GM19324 (cell line): ENCODE data around the gene ACER1.

Source experiments
- ATAC-seq: cut with Tn5 transposase; IDR thresholded peaks from one replicate; pipeline ENCODE4 v1.9.1; 2021; ENCODE audit warnings: mild to moderate bottlenecking, moderate library complexity; ENCODE audit not compliant: unreplicated experiment, low FRiP score

Gene ACER1

DNA sequence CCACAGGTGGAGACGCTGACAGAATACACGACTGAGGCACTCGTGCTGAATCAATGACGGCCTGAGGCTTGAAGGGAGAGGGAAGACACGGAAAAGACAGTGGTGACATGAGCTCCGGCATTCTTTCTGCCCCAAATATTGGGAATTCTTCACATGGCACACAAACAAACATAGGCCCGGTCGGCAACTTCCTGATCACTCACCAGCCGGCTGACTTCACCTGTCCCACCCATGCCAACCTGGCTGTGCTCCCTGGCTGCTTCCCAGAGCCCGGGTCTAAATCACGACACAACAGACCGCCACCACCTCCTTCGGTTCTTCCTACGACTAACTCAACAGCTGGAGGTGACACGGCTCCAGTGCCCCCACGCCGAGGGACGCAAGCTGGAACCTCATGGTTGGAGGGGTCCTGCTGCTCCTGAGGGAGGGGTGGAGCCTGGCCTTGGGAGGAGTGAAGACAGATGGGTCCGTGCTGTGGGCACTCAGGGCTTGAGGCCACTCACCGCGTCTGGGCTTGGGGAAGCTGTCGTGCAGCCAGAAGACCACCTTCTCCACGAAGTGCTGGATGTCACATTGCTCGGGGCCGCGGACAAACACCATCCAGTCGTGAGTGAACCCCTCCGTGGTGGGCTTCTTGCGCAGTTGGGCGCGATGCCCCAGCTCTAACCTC is 63.2 kb downstream of the ACER1 start:
- ATAC-seq, result no peak

DNA sequence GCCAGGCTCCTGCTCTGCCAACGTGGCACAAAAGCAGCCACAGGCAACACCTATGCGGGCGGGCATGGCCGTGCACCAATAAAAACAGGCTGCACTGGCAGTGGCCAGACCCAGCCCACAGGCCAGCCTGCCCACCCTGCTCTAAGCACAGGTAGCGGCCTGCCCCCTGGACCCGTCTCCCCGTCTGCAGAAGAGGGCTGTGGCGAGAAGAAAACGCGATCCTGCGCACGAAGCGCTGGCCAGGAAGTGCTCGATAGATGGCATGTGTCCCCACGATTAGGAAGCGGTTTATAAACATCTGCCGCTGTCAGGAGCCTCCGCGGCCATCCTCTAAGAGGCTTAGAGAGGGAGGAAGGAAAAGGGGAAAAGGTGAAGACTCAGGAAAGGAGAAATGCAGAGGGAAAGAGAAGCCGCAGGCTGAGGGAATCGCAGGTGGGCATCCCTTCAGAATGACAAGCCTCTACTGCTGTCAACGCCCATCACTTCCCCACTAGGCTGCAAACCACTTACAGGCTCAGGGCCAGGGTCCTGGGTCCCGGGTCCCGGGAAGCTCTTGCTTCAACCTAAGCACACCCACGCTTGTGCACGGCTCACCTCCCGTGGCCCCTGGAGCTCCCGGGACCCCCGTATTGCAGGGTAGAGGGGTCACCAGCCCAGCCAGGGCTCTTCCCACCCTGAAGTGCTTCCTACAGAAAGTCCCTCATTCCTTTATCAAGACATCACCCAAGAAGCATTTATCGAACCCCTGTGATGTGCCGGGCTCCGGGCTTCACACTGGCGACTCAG is 64.1 kb downstream of the ACER1 start:
- ATAC-seq, result no peak

- ATAC-seq, result no peak
Observed at GRCh38 chr19:6268382-6268771, 65.0 kb downstream of the ACER1 start.

DNA sequence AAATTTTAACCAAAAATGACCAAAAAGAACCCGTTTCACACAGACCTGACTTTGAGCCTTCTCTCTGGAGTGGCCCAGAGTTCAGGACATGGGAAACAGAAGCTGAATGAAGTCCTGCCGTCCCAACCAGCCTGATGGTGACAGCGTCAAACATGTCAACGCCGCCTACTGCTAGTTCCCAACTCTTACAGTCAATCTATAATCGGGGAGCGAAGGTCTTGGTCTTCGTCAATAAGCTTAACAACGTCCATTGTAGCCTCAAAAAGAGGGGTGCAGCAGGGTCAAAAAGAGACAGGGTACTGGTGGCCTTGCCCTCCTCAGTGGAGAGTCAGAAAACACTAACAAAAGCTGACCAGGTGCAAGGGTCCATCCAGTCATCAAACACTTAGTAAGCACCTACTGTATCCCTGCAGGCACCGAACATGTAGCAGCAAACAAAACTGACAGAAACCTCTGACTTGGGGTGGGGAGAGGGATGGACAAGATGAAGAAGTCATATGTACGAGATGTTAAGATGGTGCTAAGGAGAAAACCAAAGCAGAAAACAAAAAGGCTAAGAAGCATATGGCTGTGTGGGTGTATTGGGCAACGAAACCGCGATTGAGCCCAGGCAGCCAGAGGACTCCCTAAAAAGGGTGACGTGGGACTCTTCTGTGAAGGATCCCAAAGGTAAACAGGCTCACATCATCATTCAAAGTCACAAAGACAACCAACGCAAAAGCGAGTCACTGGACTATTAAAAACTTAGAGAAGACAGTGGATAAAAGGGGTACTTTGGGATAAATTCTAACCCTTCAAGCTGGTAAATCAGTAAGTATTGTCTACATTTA is 65.6 kb downstream of the ACER1 start:
- no peak for ATAC-seq

DNA sequence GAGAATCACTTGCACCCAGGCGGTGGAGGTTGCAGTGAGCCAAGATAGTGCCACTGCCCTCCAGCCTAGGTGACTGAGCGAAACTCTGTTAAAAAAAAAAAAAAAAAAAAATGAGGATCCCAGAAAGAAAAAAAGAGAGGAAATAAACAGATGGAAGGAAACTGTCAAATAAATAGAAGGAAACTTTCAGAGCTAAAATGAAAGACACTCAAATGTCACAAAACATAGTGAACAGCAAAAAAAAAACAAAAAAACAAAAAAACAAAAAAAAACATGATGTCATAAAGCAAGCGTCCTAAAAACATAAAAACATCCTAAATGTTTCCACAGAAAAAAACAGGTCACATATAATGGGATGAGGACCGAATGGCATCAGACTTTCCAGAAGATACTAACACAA is 68.6 kb downstream of the ACER1 start:
- ATAC-seq, result no peak

- ATAC-seq, result no peak
Observed at GRCh38 chr19:6263735-6264444, 69.5 kb downstream of the ACER1 start.

GRCh38 chr19:6263306-6263705 is 70.1 kb downstream of the ACER1 start:
- ATAC-seq, result no peak

- ATAC-seq, result no peak
Observed at GRCh38 chr19:6262519-6262918, 70.9 kb downstream of the ACER1 start.

- ATAC-seq, result no peak
Observed at GRCh38 chr19:6261883-6262282, 71.5 kb downstream of the ACER1 start.

- ATAC-seq, result no peak
Observed at GRCh38 chr19:6260912-6261650, 72.3 kb downstream of the ACER1 start.

DNA sequence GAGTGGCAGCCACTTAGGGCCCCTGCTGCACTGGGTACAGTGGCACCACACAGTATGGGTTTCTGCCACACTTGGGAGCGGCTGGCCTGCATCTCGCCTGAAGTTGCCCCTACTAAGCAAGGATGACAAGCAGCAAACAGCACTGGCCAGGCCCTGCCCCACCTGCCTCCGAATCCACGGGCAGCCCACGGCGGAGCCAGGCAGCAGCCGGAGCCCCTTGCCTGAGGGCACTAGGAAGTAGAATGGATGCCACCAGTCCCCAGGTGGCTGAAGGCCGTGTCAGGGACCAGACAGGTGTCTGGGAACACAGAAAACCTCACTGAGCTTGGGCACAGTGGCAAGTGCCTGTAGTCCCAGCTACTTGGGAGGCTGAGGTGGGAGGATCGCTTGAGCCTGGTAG is 73.0 kb downstream of the ACER1 start:
- no peak for ATAC-seq

- ATAC-seq, result no peak
Observed at GRCh38 chr19:6259312-6259861, 74.0 kb downstream of the ACER1 start.

DNA sequence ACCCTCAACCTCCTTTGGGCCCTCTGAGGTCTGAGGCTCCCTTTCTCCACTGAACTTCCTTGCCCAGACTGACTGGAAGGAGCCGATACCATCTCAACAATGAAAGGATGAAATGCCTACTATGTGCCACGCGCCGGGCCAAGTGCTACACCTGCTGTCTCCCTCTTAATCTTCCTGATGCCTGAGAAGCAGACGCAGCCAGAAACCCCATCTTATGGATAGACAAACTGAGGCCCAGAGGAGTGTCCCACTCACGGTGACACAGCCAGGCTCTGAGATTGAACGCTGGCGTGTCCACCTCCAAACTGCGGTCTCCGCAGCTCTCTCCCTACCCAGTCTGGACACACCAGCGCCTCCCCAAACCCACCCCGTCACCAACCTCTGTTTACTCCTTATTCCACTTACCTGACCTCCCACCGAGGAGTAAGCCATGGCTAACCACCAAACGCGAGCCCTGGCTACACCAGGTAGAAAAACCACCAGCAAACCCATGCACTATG is 74.5 kb downstream of the ACER1 start:
- no peak for ATAC-seq
